PFSK-1 (cell line): Measurements from ENCODE around the gene C10orf71.

ENCODE experiments used
- FOXP2 ChIP-seq: optimal IDR thresholded peaks from 2 replicates; pipeline ENCODE3; 2011; ENCODE audit warnings: borderline replicate concordance, control low read depth, inconsistent platforms; ENCODE audit not compliant: insufficient read depth; ENCODE audit errors: extremely low read length, extremely low read depth
- POLR2AphosphoS5 ChIP-seq: IDR thresholded peaks from 2 replicates; pipeline ENCODE4 v1.6.1; 2012; ENCODE audit warnings: low read depth, mild to moderate bottlenecking, control low read depth, low read length, moderate library complexity
- REST ChIP-seq, 2 experiments: IDR thresholded peaks; 2 replicates each; pipeline versions ENCODE4 v1.6.1 to v1.8.0; 2011 to 2012; ENCODE audit warnings: low read depth in 2 of 2, low read length in 2 of 2, control low read depth in 1 of 2, inconsistent platforms in 1 of 2, mild to moderate bottlenecking in 1 of 2, moderate library complexity in 1 of 2; ENCODE audit not compliant: insufficient read depth in 1 of 2
- SIN3A ChIP-seq: IDR thresholded peaks from 2 replicates; pipeline ENCODE4 v1.6.1; 2012; ENCODE audit warnings: mild to moderate bottlenecking, low read length, moderate library complexity, borderline replicate concordance; ENCODE audit not compliant: insufficient read depth
- TAF1 ChIP-seq: IDR thresholded peaks from 2 replicates; pipeline ENCODE4 v1.6.1; 2012; ENCODE audit warnings: low read length, control low read depth, borderline replicate concordance; ENCODE audit not compliant: insufficient read depth

The C10orf71 gene

GRCh38 chr10:49254150-49254549 lies 44.8 kb upstream of the C10orf71 start:
- no peak for TF ChIP-seq REST (IDR thresholded peaks at IDR 0.05; ENCODE audit: insufficient read depth in 1 of 2, low read depth in 2 of 2, low read length in 2 of 2)
- TF ChIP-seq POLR2AphosphoS5, result no peak
- TF ChIP-seq TAF1, result no peak
- TF ChIP-seq FOXP2, result no peak
- TF ChIP-seq SIN3A, result no peak

GRCh38 chr10:49254556-49255318 lies 44.2 kb upstream of the C10orf71 start:
- no peak for TF ChIP-seq REST (IDR thresholded peaks at IDR 0.05; ENCODE audit: insufficient read depth in 1 of 2, low read depth in 2 of 2, low read length in 2 of 2)
- no peak for TF ChIP-seq POLR2AphosphoS5

- TF ChIP-seq POLR2AphosphoS5 (no peak), REST (IDR thresholded peaks at IDR 0.05; ENCODE audit: insufficient read depth in 1 of 2, low read depth in 2 of 2, low read length in 2 of 2) (no peak), TAF1 (no peak), SIN3A (no peak), FOXP2 (no peak)
Observed at GRCh38 chr10:49255883-49256282, 43.1 kb upstream of the C10orf71 start.

- TF ChIP-seq REST (IDR thresholded peaks at IDR 0.05; ENCODE audit: insufficient read depth in 1 of 2, low read depth in 2 of 2, low read length in 2 of 2) (no peak), SIN3A (no peak), POLR2AphosphoS5 (no peak), TAF1 (no peak), FOXP2 (no peak)
Observed at GRCh38 chr10:49257154-49257553, 41.8 kb upstream of the C10orf71 start.
